Activated naive CD4-positive, alpha-beta T cell treated with anti-CD3 and anti-CD28 coated beads for 36 hours (primary cell): ENCODE data around the gene DLG2. TPM values are rescaled to one million over a fixed set of nuclear protein-coding genes. Genes with fewer than 3 reads are reported as not detected.
"Not testable (repeated sequence)": the region's sequence is repeated elsewhere in the genome, so short reads cannot be mapped to it uniquely, and the experiment has no call there.

ENCODE experiments used
- CTCF ChIA-PET: fragments of 350-600 bp; sonication (Branson Sonifier 250); formaldehyde crosslinking; loops from one replicate; lab custom pipeline; 2021; ENCODE audit warnings: antibody characterized with exemption; lab: Charles Lee
- DNase-seq: peaks from one replicate; pipeline ENCODE4 v3.0.0-alpha.2; 2020
- H3K27ac Mint-ChIP-seq: one replicate; pipeline ENCODE4 v1.8.0; 2021; ENCODE audit warnings: mild to moderate bottlenecking, mixed read lengths
- H3K27me3 Mint-ChIP-seq: one replicate; pipeline ENCODE4 v1.8.0; 2021; ENCODE audit warnings: low read depth, mixed read lengths
- H3K36me3 Mint-ChIP-seq: one replicate; pipeline ENCODE4 v1.8.0; 2021; ENCODE audit warnings: low read depth, mixed read lengths
- H3K4me1 Mint-ChIP-seq: one replicate; pipeline ENCODE4 v1.8.0; 2021; ENCODE audit warnings: low read depth, mixed read lengths
- H3K4me3 Mint-ChIP-seq: one replicate; pipeline ENCODE4 v1.8.0; 2021; ENCODE audit warnings: mild to moderate bottlenecking, moderate library complexity, mixed read lengths
- H3K9me3 Mint-ChIP-seq: one replicate; pipeline ENCODE4 v1.8.0; 2021; ENCODE audit warnings: mixed read lengths
- intact Hi-C: fragments of 100-400 bp; cut with micrococcal nuclease; formaldehyde crosslinking; loops from one replicate; pipeline ENCODE4 v1.15.1; 2023
- total RNA-seq, 2 experiments: library from RNA; stranded (reverse); gene quantifications; one replicate each; pipeline ENCODE4 v1.2.3, GENCODE V29; 2021

Gene DLG2
- total RNA-seq, 2 experiments from 2014 or later: 3.3 to 4.6 TPM

- Mint-ChIP-seq H3K36me3 (no peaks in the 10 kb centered on the region), H3K27ac (no peak overlapping the region), H3K9me3 (peaks cover 15% of the 10 kb centered on the region), H3K4me1 (no peaks in the 10 kb centered on the region), H3K27me3 (no peaks in the 10 kb centered on the region), H3K4me3 (no peak overlapping the region)
- intact Hi-C loops: no loop called here
- no peak for DNase-seq
- CTCF ChIA-PET: no interaction called here
Measured at GRCh38 chr11:85164743-85165142, 462.4 kb downstream of the DLG2 start.

GRCh38 chr11:85154294-85154693 lies 472.9 kb downstream of the DLG2 start:
- Mint-ChIP-seq H3K27ac (no peak overlapping the region), H3K27me3 (no peaks in the 10 kb centered on the region), H3K36me3 (no peaks in the 10 kb centered on the region), H3K9me3 (peaks cover 20% of the 10 kb centered on the region), H3K4me1 (no peaks in the 10 kb centered on the region), H3K4me3 (no peak overlapping the region)
- intact Hi-C loops: no loop called here
- no peak for DNase-seq
- CTCF ChIA-PET: no interaction called here

GRCh38 chr11:85137597-85137996 lies 489.5 kb downstream of the DLG2 start:
- CTCF ChIA-PET: interaction anchor here (0.6 kb wide), 1 partner anchor 1984 kb away, joined by 3 read pairs; no protein-coding TSS in a partner anchor
- Mint-ChIP-seq H3K36me3 (no peaks in the 10 kb centered on the region), H3K4me3 (no peak overlapping the region), H3K27ac (no peak overlapping the region), H3K27me3 (no peaks in the 10 kb centered on the region), H3K9me3 (peaks cover 26% of the 10 kb centered on the region), H3K4me1 (no peaks in the 10 kb centered on the region)
- DNase-seq: no peak
- intact Hi-C loops: no loop called here

- H3K27me3 Mint-ChIP-seq: no peaks in the 10 kb centered on the region
- H3K4me1 Mint-ChIP-seq: no peaks in the 10 kb centered on the region
- intact Hi-C loops: no loop called here
- CTCF ChIA-PET: no interaction called here
- H3K27ac Mint-ChIP-seq: no peak overlapping the region
- no peak overlapping the region for H3K4me3 Mint-ChIP-seq
- H3K36me3 Mint-ChIP-seq: no peaks in the 10 kb centered on the region
- no peak for DNase-seq
- H3K9me3 Mint-ChIP-seq: peaks cover 15% of the 10 kb centered on the region
Measured at GRCh38 chr11:85133636-85134035, 493.5 kb downstream of the DLG2 start.

- Mint-ChIP-seq H3K4me3 (no peak overlapping the region), H3K36me3 (no peaks in the 10 kb centered on the region), H3K27ac (no peak overlapping the region), H3K9me3 (peaks cover 13% of the 10 kb centered on the region), H3K27me3 (no peaks in the 10 kb centered on the region), H3K4me1 (no peaks in the 10 kb centered on the region)
- DNase-seq: no peak
- CTCF ChIA-PET: no interaction called here
- intact Hi-C loops: no loop called here
Measured at GRCh38 chr11:85132851-85133585, 494.1 kb downstream of the DLG2 start.

- DNase-seq: no peak
- CTCF ChIA-PET: interaction anchor here (0.7 kb wide), 1 partner anchor 8 kb away, joined by 5 read pairs; no protein-coding TSS in a partner anchor
- peaks cover 26% of the 10 kb centered on the region for H3K9me3 Mint-ChIP-seq
- intact Hi-C loops: no loop called here
- H3K4me3 Mint-ChIP-seq: no peak overlapping the region
- no peak overlapping the region for H3K27ac Mint-ChIP-seq
- H3K36me3 Mint-ChIP-seq: no peaks in the 10 kb centered on the region
- no peaks in the 10 kb centered on the region for H3K4me1 Mint-ChIP-seq
- H3K27me3 Mint-ChIP-seq: no peaks in the 10 kb centered on the region
Measured at GRCh38 chr11:85127349-85127748, 499.8 kb downstream of the DLG2 start.

- H3K4me3 Mint-ChIP-seq: no peak overlapping the region
- no peak overlapping the region for H3K27ac Mint-ChIP-seq
- no peaks in the 10 kb centered on the region for H3K36me3 Mint-ChIP-seq
- H3K4me1 Mint-ChIP-seq: no peaks in the 10 kb centered on the region
- no peaks in the 10 kb centered on the region for H3K27me3 Mint-ChIP-seq
- intact Hi-C loops: no loop called here
- CTCF ChIA-PET: no interaction called here
- peaks cover 24% of the 10 kb centered on the region for H3K9me3 Mint-ChIP-seq
- DNase-seq: no peak
Measured at GRCh38 chr11:85123752-85124231, 503.4 kb downstream of the DLG2 start.

GRCh38 chr11:85118151-85118550 lies 509.0 kb downstream of the DLG2 start:
- Mint-ChIP-seq H3K9me3 (peaks cover 26% of the 10 kb centered on the region), H3K27ac (no peak overlapping the region), H3K36me3 (no peaks in the 10 kb centered on the region), H3K27me3 (no peaks in the 10 kb centered on the region), H3K4me1 (no peaks in the 10 kb centered on the region), H3K4me3 (no peak overlapping the region)
- CTCF ChIA-PET: no interaction called here
- no peak for DNase-seq
- intact Hi-C loops: no loop called here

- H3K4me3 Mint-ChIP-seq: no peak overlapping the region
- peaks cover 21% of the 10 kb centered on the region for H3K9me3 Mint-ChIP-seq
Measured at GRCh38 chr11:85115798-85116197, 511.3 kb downstream of the DLG2 start.

GRCh38 chr11:85114786-85115185 lies 512.4 kb downstream of the DLG2 start:
- Mint-ChIP-seq H3K9me3 (peaks cover 21% of the 10 kb centered on the region), H3K27ac (no peak overlapping the region), H3K4me3 (no peak overlapping the region), H3K36me3 (no peaks in the 10 kb centered on the region), H3K27me3 (no peaks in the 10 kb centered on the region), H3K4me1 (no peaks in the 10 kb centered on the region)
- intact Hi-C loops: no loop called here
- CTCF ChIA-PET: no interaction called here
- DNase-seq: no peak

More at GRCh38 chr11:85115798-85116197, 511.3 kb downstream of the DLG2 start:
- no peaks in the 10 kb centered on the region for H3K4me1 Mint-ChIP-seq
- no peak overlapping the region for H3K27ac Mint-ChIP-seq
- H3K36me3 Mint-ChIP-seq: no peaks in the 10 kb centered on the region
- CTCF ChIA-PET: no interaction called here
- no peaks in the 10 kb centered on the region for H3K27me3 Mint-ChIP-seq
- intact Hi-C loops: no loop called here
- no peak for DNase-seq

- intact Hi-C loops, H3K36me3 Mint-ChIP-seq, DNase-seq, H3K4me1 Mint-ChIP-seq, H3K27ac Mint-ChIP-seq, H3K4me3 Mint-ChIP-seq, CTCF ChIA-PET, H3K27me3 Mint-ChIP-seq: not testable (repeated sequence)
- H3K9me3 Mint-ChIP-seq: peaks cover 25% of the 10 kb centered on the region
Measured at GRCh38 chr11:85110246-85110645, 516.9 kb downstream of the DLG2 start.

- H3K27me3 Mint-ChIP-seq: no peaks in the 10 kb centered on the region
- no peak overlapping the region for H3K27ac Mint-ChIP-seq
- H3K9me3 Mint-ChIP-seq: peaks cover 30% of the 10 kb centered on the region
- intact Hi-C loops: no loop called here
- no peak overlapping the region for H3K4me3 Mint-ChIP-seq
- CTCF ChIA-PET: no interaction called here
- DNase-seq: no peak
- no peaks in the 10 kb centered on the region for H3K36me3 Mint-ChIP-seq
- no peaks in the 10 kb centered on the region for H3K4me1 Mint-ChIP-seq
Measured at GRCh38 chr11:85109141-85109540, 518.0 kb downstream of the DLG2 start.

GRCh38 chr11:85105868-85106267 lies 521.3 kb downstream of the DLG2 start:
- H3K27ac Mint-ChIP-seq: no peak overlapping the region
- DNase-seq: no peak
- CTCF ChIA-PET: no interaction called here
- peaks cover 22% of the 10 kb centered on the region for H3K9me3 Mint-ChIP-seq
- intact Hi-C loops: no loop called here
- no peaks in the 10 kb centered on the region for H3K36me3 Mint-ChIP-seq
- no peaks in the 10 kb centered on the region for H3K27me3 Mint-ChIP-seq
- no peaks in the 10 kb centered on the region for H3K4me1 Mint-ChIP-seq
- no peak overlapping the region for H3K4me3 Mint-ChIP-seq
